NCI-H2029 treated with DMSO at 0.1 percent for 48 hours (cell line): ENCODE data around the gene ARSD.
"Not testable (repeated sequence)": the region's sequence is repeated elsewhere in the genome, so short reads cannot be mapped to it uniquely, and the experiment has no call there.

Source experiments
- DNase-seq: peaks from one replicate; lab custom pipeline; 2025; lab: John Stamatoyannopoulos, UW

The ARSD gene

GRCh38 chrX:2933125-2933900 lies 4.2 kb upstream of the ARSD start:
- DNase-seq = no peak

- DNase-seq = no peak
These were observed 2.5 kb upstream of the ARSD start for GRCh38 chrX:2931612-2932011.

- no peak for DNase-seq
These were observed 2.0 kb upstream of the ARSD start for GRCh38 chrX:2931155-2931554.

- no peak for DNase-seq
These were observed 952 bp downstream of the ARSD start for GRCh38 chrX:2928191-2928582.

- no peak for DNase-seq
These were observed 2.4 kb downstream of the ARSD start for GRCh38 chrX:2926664-2927275.

- DNase-seq = not testable (repeated sequence)
These were observed 2.9 kb downstream of the ARSD start for GRCh38 chrX:2926255-2926654.

GRCh38 chrX:2924151-2924550 lies 5.0 kb downstream of the ARSD start:
- no peak for DNase-seq

- DNase-seq = no peak
These were observed 7.4 kb downstream of the ARSD start for GRCh38 chrX:2921750-2922149.

GRCh38 chrX:2921193-2921592 lies 7.9 kb downstream of the ARSD start:
- DNase-seq = no peak

GRCh38 chrX:2917767-2918166 lies 11.4 kb downstream of the ARSD start:
- DNase-seq = no peak

GRCh38 chrX:2913118-2913517 lies 16.0 kb downstream of the ARSD start:
- DNase-seq = no peak

- DNase-seq = no peak
These were observed 19.0 kb downstream of the ARSD start for GRCh38 chrX:2910109-2910508.

- no peak for DNase-seq
These were observed 20.9 kb downstream of the ARSD start for GRCh38 chrX:2908125-2908685.

- DNase-seq = no peak
These were observed 21.8 kb downstream of the ARSD start for GRCh38 chrX:2907295-2907694.

GRCh38 chrX:2903366-2903765 lies 25.8 kb downstream of the ARSD start:
- no peak for DNase-seq

- no peak for DNase-seq
These were observed 26.3 kb downstream of the ARSD start for GRCh38 chrX:2902841-2903240.

- DNase-seq = no peak
These were observed 27.6 kb downstream of the ARSD start for GRCh38 chrX:2901367-2902036.

GRCh38 chrX:2898846-2899512 lies 30.2 kb downstream of the ARSD start:
- no peak for DNase-seq

- DNase-seq = not testable (repeated sequence)
These were observed 31.2 kb downstream of the ARSD start for GRCh38 chrX:2897690-2898623.

- DNase-seq = no peak
These were observed 31.8 kb downstream of the ARSD start for GRCh38 chrX:2897311-2897689.

- DNase-seq = no peak
These were observed 34.2 kb downstream of the ARSD start for GRCh38 chrX:2894885-2895292.
